IPS DF 6.9 (cell line): ENCODE measurements around the gene TBC1D9.

Source experiments
- DNase-seq: peaks from one replicate; pipeline ENCODE4 v3.0.0-alpha.2; 2013; ENCODE audit warnings: low read depth, low spot score
- H3K27ac ChIP-seq: one replicate; pipeline ENCODE4 v1.5.1; 2013; ENCODE audit warnings: low read length, control low read depth
- H3K27me3 ChIP-seq: 2 replicates; pipeline ENCODE4 v1.6.1; 2013; ENCODE audit warnings: mild to moderate bottlenecking, low read length; ENCODE audit not compliant: control insufficient read depth, insufficient read depth
- H3K36me3 ChIP-seq: 2 replicates; pipeline ENCODE4 v1.6.1; 2013; ENCODE audit warnings: low read length; ENCODE audit not compliant: control insufficient read depth, insufficient read depth
- H3K4me1 ChIP-seq: 2 replicates; pipeline ENCODE4 v1.6.1; 2013; ENCODE audit warnings: low read length; ENCODE audit not compliant: control insufficient read depth, insufficient read depth
- H3K4me3 ChIP-seq: 2 replicates; pipeline ENCODE4 v1.5.1; 2013; ENCODE audit warnings: mild to moderate bottlenecking, low read length
- H3K9me3 ChIP-seq: 2 replicates; pipeline ENCODE4 v1.6.1; 2013; ENCODE audit warnings: low read length, inconsistent platforms; ENCODE audit not compliant: control insufficient read depth, insufficient read depth
- WGBS: extraction: QIAGEN DNeasy Blood & Tissue Kit; methylation state at CpG from one replicate; pipeline ENCODE4 v1.1.7; 2013; ENCODE audit warnings: mixed read lengths, missing lambda C conversion rate; ENCODE audit not compliant: insufficient read length, insufficient coverage; 5-methylcytosine and 5-hydroxymethylcytosine counted together

TBC1D9 gene

GRCh38 chr4:140740906-140741670, 15.1 kb downstream of the TBC1D9 start:
- no peak for DNase-seq
- no CpG with 5 or more reads among the region's 3 CpGs for whole genome bisulfite sequencing
- Histone ChIP-seq H3K27me3 (no peaks in the 10 kb centered on the region), H3K4me1 (peaks cover 2% of the 10 kb centered on the region; the same call in 1 of the 2 replicates), H3K36me3 (no peaks in the 10 kb centered on the region), H3K27ac (no peak overlapping the region), H3K4me3 (no peak overlapping the region), H3K9me3 (no peaks in the 10 kb centered on the region)

- no peak overlapping the region for H3K4me3 ChIP-seq
- H3K36me3 ChIP-seq: no peaks in the 10 kb centered on the region
- peaks cover 2% of the 10 kb centered on the region; the same call in 1 of the 2 replicates for H3K4me1 ChIP-seq
Measured at GRCh38 chr4:140740422-140740821, 15.8 kb downstream of the TBC1D9 start.

GRCh38 chr4:140739971-140740370, 16.2 kb downstream of the TBC1D9 start:
- H3K9me3 ChIP-seq: no peaks in the 10 kb centered on the region
- H3K27ac ChIP-seq: no peak overlapping the region
- DNase-seq: no peak
- H3K4me1 ChIP-seq: peaks cover 2% of the 10 kb centered on the region; the same call in 1 of the 2 replicates
- H3K36me3 ChIP-seq: no peaks in the 10 kb centered on the region
- no peaks in the 10 kb centered on the region for H3K27me3 ChIP-seq
- H3K4me3 ChIP-seq: no peak overlapping the region

More at GRCh38 chr4:140740422-140740821, 15.8 kb downstream of the TBC1D9 start:
- WGBS: no CpG with 5 or more reads among the region's 1 CpG
- no peaks in the 10 kb centered on the region for H3K9me3 ChIP-seq
- DNase-seq: no peak
- no peak overlapping the region for H3K27ac ChIP-seq
- H3K27me3 ChIP-seq: no peaks in the 10 kb centered on the region

DNA sequence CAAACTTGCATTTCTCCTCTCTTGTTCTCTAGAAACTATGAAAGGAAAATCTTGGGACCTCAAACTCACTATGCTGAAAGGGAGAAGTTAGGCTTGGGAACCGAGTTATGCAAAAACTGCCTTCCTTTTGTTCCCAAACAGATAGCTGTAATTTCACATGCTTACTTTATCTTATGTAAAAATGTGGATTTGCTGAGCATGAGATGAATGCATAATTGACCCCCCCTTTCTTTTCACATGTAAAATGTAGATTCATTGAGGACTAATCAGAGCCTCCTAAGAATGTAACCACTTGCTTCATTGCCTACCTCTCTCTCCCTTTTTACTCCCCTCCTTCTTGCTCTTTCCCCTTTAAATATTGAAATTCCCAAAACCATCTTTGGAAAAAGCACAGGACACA, 18.0 kb downstream of the TBC1D9 start:
- no peaks in the 10 kb centered on the region for H3K27me3 ChIP-seq
- H3K9me3 ChIP-seq: no peaks in the 10 kb centered on the region
- DNase-seq: no peak
- H3K27ac ChIP-seq: no peak overlapping the region
- H3K4me1 ChIP-seq: no peaks in the 10 kb centered on the region
- no peaks in the 10 kb centered on the region for H3K36me3 ChIP-seq
- H3K4me3 ChIP-seq: no peak overlapping the region
- no CpG with 5 or more reads among the region's 1 CpG for WGBS

GRCh38 chr4:140736669-140737343, 19.4 kb downstream of the TBC1D9 start:
- H3K27ac ChIP-seq: no peak overlapping the region
- no CpG with 5 or more reads among the region's 6 CpGs for WGBS
- no peaks in the 10 kb centered on the region for H3K4me1 ChIP-seq
- no peaks in the 10 kb centered on the region for H3K9me3 ChIP-seq
- no peaks in the 10 kb centered on the region for H3K27me3 ChIP-seq
- no peak overlapping the region for H3K4me3 ChIP-seq
- DNase-seq: no peak
- H3K36me3 ChIP-seq: no peaks in the 10 kb centered on the region

- no peak overlapping the region for H3K4me3 ChIP-seq
- no peaks in the 10 kb centered on the region for H3K36me3 ChIP-seq
- no CpG with 5 or more reads among the region's 4 CpGs for WGBS
- H3K4me1 ChIP-seq: no peaks in the 10 kb centered on the region
- no peaks in the 10 kb centered on the region for H3K27me3 ChIP-seq
- no peaks in the 10 kb centered on the region for H3K9me3 ChIP-seq
- H3K27ac ChIP-seq: no peak overlapping the region
- no peak for DNase-seq
Measured at GRCh38 chr4:140735779-140736391, 20.3 kb downstream of the TBC1D9 start.

DNA sequence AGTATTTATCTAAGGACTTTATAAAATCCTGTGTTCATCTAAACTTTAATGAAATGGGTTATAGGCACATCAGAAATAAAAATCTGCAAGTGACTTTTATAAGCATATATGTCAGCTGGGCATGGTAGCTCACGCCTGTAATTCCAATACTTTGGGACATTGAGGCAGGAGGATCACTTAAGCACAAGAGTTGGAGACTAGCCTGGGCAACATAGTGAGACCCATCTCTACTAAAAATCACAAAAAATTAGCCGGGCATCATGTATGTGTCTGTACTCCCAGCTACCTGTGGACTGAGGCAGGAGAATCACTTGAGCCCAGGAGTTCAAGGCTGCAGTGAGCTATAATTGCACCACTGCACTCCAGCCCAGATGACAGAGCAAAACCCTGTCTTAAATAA, 20.9 kb downstream of the TBC1D9 start:
- H3K9me3 ChIP-seq: no peaks in the 10 kb centered on the region
- no peak overlapping the region for H3K27ac ChIP-seq
- DNase-seq: no peak
- H3K36me3 ChIP-seq: no peaks in the 10 kb centered on the region
- no peak overlapping the region for H3K4me3 ChIP-seq
- WGBS: no CpG with 5 or more reads among the region's 2 CpGs
- H3K27me3 ChIP-seq: no peaks in the 10 kb centered on the region
- H3K4me1 ChIP-seq: no peaks in the 10 kb centered on the region

DNA sequence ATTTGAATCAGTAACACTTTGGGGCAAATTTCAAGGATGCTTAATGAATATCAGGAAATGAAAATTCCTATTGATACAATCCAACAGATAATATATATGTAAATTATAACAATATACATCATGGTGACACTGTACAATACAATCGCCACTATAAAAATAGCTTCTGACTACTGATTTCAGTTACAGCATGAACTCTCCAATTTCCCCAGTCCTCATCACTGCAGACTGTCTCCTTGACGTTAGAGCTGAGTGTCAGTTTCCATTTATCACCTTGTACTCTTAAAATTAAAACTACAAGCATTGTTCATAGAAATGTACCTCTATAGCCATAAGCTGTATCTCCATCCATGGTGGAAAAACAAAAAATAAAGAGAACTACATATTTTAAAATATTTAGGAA, 23.4 kb downstream of the TBC1D9 start:
- Histone ChIP-seq H3K4me1 (no peaks in the 10 kb centered on the region), H3K36me3 (no peaks in the 10 kb centered on the region), H3K27ac (no peak overlapping the region), H3K4me3 (no peak overlapping the region), H3K9me3 (no peaks in the 10 kb centered on the region), H3K27me3 (no peaks in the 10 kb centered on the region)
- no peak for DNase-seq
- WGBS: no CpG with 5 or more reads among the region's 2 CpGs

DNA sequence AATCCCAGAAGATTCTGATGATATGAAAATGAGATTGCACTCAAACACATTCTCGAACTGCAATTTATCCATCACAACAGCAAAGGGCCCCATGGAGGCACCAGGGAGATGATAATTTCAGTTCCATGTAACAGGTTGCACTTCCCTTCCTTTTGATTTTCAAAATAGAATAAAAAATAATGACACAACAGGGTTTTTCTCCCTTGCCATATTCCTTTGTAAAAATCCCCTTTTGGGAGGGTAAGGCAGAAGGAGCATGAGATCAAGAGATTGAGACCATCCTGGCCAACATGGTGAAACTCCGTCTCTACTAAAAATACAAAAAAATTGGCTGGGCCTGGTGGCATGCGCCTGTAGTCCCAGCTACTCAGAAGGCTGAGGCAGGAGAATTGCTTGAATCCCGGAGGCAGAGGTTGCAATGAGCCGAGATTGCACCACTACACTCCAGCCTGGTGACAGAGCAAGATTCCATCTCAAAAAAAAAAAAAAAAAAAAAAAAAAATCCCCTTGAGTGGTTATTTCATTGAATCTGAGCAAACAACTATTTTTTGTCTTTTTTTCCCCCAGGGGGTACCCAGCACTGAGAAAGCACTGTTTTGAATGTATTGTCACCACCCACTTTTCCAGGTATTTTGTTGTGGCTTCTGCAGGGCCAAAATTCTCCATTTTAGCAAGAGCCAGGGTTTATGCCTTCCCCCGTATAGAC, 26.7 kb downstream of the TBC1D9 start:
- DNase-seq: no peak
- H3K4me1 ChIP-seq: no peaks in the 10 kb centered on the region
- no peak overlapping the region for H3K4me3 ChIP-seq
- no peaks in the 10 kb centered on the region for H3K27me3 ChIP-seq
- no peaks in the 10 kb centered on the region for H3K36me3 ChIP-seq
- no peaks in the 10 kb centered on the region for H3K9me3 ChIP-seq
- H3K27ac ChIP-seq: no peak overlapping the region
- no CpG with 5 or more reads among the region's 6 CpGs for WGBS

GRCh38 chr4:140726776-140727500, 29.2 kb downstream of the TBC1D9 start:
- DNase-seq: no peak
- WGBS: no CpG with 5 or more reads among the region's 3 CpGs
- Histone ChIP-seq H3K4me3 (no peak overlapping the region), H3K4me1 (no peaks in the 10 kb centered on the region), H3K27me3 (no peaks in the 10 kb centered on the region), H3K27ac (no peak overlapping the region), H3K36me3 (no peaks in the 10 kb centered on the region), H3K9me3 (no peaks in the 10 kb centered on the region)
